Endothelial cell of umbilical vein (primary cell): ENCODE results near the gene TMEM74B. TPM values are rescaled to one million over a fixed set of nuclear protein-coding genes. Genes with fewer than 3 reads are reported as not detected.

ENCODE experiments used
- BruUV-seq: library from RNA; stranded (reverse); fragments of 400-500 nt; replicated peaks from 2 replicates; lab custom pipeline; 2021; lab: Mats Ljungman, UMichigan
- CTCF ChIA-PET: fragments of 300-600, 350-600 bp; sonication (Branson Sonifier 250); formaldehyde crosslinking; loops from one replicate; lab custom pipeline; 2021; ENCODE audit warnings: antibody characterized with exemption, inconsistent platforms; lab: Charles Lee
- POLR2A ChIA-PET: fragments of 300-600, 350-600 bp; sonication (Branson Sonifier 250); formaldehyde crosslinking; loops from one replicate; lab custom pipeline; 2021; ENCODE audit warnings: antibody characterized with exemption, inconsistent platforms; lab: Charles Lee
- DNase-seq: peaks from one replicate; pipeline ENCODE4 v3.0.0-alpha.2; 2011; ENCODE audit warnings: low read depth, low spot score
- FAIRE-seq: peaks from 2 replicates; lab custom pipeline; 2011; peaks lifted over from hg19 to GRCh38; lab: Jason Lieb, UNC
- H2AFZ ChIP-seq: 2 replicates; pipeline ENCODE4 v1.6.0; 2012; ENCODE audit warnings: low read depth, low read length, control low read depth, inconsistent platforms
- H3K27ac ChIP-seq: 2 replicates; pipeline ENCODE4 v1.5.1; 2011; ENCODE audit warnings: low read depth, mild to moderate bottlenecking, control low read depth, low read length, moderate library complexity; ENCODE audit not compliant: insufficient read depth
- H3K27me3 ChIP-seq, 2 experiments: 2 replicates each; pipeline versions ENCODE4 v1.6.0 to v1.6.1; 2011; ENCODE audit warnings: low read length in 2 of 2, mixed read lengths in 1 of 2; ENCODE audit not compliant: control insufficient read depth in 2 of 2, insufficient read depth in 2 of 2
- H3K36me3 ChIP-seq, 2 experiments: 2 replicates in 1 of 2; 3 replicates in 1 of 2; pipeline ENCODE4 v1.5.1; 2011; ENCODE audit warnings: low read length in 2 of 2, mild to moderate bottlenecking in 1 of 2, moderate library complexity in 1 of 2; ENCODE audit not compliant: control insufficient read depth in 2 of 2, insufficient read depth in 2 of 2; ENCODE audit errors: extremely low read depth in 1 of 2
- H3K4me1 ChIP-seq: 3 replicates; pipeline ENCODE4 v1.5.1; 2011; ENCODE audit warnings: mild to moderate bottlenecking, low read length; ENCODE audit not compliant: control insufficient read depth, insufficient read depth; ENCODE audit errors: extremely low read depth
- H3K4me2 ChIP-seq: 2 replicates; pipeline ENCODE4 v1.6.1; 2011; ENCODE audit warnings: low read length, control low read depth, mixed read lengths; ENCODE audit not compliant: insufficient read depth
- H3K4me3 ChIP-seq, 3 experiments: fragments of 200-600 bp in 1 of 3; sonication (generic), shearing (Covaris generic) in 1 of 3; replicated peaks in 1 of 3; 2 replicates each; pipeline ENCODE4 v1.5.1; 2011 to 2016; ENCODE audit warnings: control low read depth in 3 of 3, low read length in 3 of 3, mild to moderate bottlenecking in 2 of 3, inconsistent platforms in 1 of 3, low read depth in 1 of 3, moderate library complexity in 1 of 3; ENCODE audit not compliant: insufficient read depth in 1 of 3
- H3K79me2 ChIP-seq: 2 replicates; pipeline ENCODE4 v1.6.0; 2012; ENCODE audit warnings: low read length, inconsistent platforms; ENCODE audit not compliant: control insufficient read depth, insufficient read depth
- H3K9ac ChIP-seq: replicated peaks from 2 replicates; pipeline ENCODE3; 2011; ENCODE audit warnings: low read length, control low read depth; ENCODE audit not compliant: insufficient read depth; ENCODE audit errors: extremely low read depth
- H3K9me1 ChIP-seq: replicated peaks from 3 replicates; pipeline ENCODE4 v1.6.0; 2011; ENCODE audit warnings: mild to moderate bottlenecking, low read length; ENCODE audit not compliant: control insufficient read depth, insufficient read depth; ENCODE audit errors: extremely low read depth
- H3K9me3 ChIP-seq: replicated peaks from 2 replicates; pipeline ENCODE4 v1.5.1; 2012; ENCODE audit warnings: low read length, inconsistent platforms; ENCODE audit not compliant: control insufficient read depth, insufficient read depth
- H4K20me1 ChIP-seq: replicated peaks from 2 replicates; pipeline ENCODE3; 2011; ENCODE audit warnings: mild to moderate bottlenecking, low read length; ENCODE audit not compliant: control insufficient read depth, insufficient read depth; ENCODE audit errors: extremely low read depth
- CTCF ChIP-seq, 2 donors: IDR thresholded peaks; 1 replicate in 1 of 2; 2 replicates in 1 of 2; pipeline ENCODE4 v1.5.1; 2011; ENCODE audit warnings: low read length in 2 of 2, mild to moderate bottlenecking in 2 of 2, moderate library complexity in 2 of 2, control low read depth in 1 of 2, inconsistent platforms in 1 of 2, low read depth in 1 of 2; ENCODE audit not compliant: insufficient read depth in 1 of 2; ENCODE audit errors: extremely low read depth in 1 of 2
- EZH2 ChIP-seq: IDR thresholded peaks from 2 replicates; pipeline ENCODE4 v1.6.1; 2012; ENCODE audit warnings: borderline replicate concordance, low read depth, mild to moderate bottlenecking, moderate library complexity, low read length, inconsistent platforms; ENCODE audit not compliant: severe bottlenecking
- FOS ChIP-seq: IDR thresholded peaks from 2 replicates; pipeline ENCODE4 v1.6.1; 2011; ENCODE audit warnings: mild to moderate bottlenecking, low read length, moderate library complexity, borderline replicate concordance; ENCODE audit not compliant: insufficient read depth
- GATA2 ChIP-seq: IDR thresholded peaks from 2 replicates; pipeline ENCODE4 v1.7.0; 2011; ENCODE audit warnings: low read depth, mild to moderate bottlenecking, moderate library complexity, mixed read lengths, low read length; ENCODE audit not compliant: insufficient read length, insufficient read depth
- JUN ChIP-seq: IDR thresholded peaks from 2 replicates; pipeline ENCODE4 v1.6.1; 2011; ENCODE audit warnings: borderline replicate concordance, low read depth; ENCODE audit not compliant: insufficient read length, insufficient read depth
- MYC ChIP-seq: IDR thresholded peaks from one replicate; pipeline ENCODE4 v1.6.1; 2011; ENCODE audit warnings: mild to moderate bottlenecking, low read depth, low read length
- POLR2A ChIP-seq: IDR thresholded peaks from 2 replicates; pipeline ENCODE4 v1.6.1; 2012; ENCODE audit warnings: low read depth, mild to moderate bottlenecking, control low read depth, low read length
- POLR2AphosphoS5 ChIP-seq: IDR thresholded peaks from 2 replicates; pipeline ENCODE4 v1.6.1; 2012; ENCODE audit warnings: low read depth, mild to moderate bottlenecking, control low read depth, low read length, moderate library complexity; ENCODE audit not compliant: insufficient read depth
- dilution Hi-C: fragments of 300-500 bp; cut with MboI; formaldehyde crosslinking; loops from one replicate; pipeline ENCODE4 v1.15.0; 2019; ENCODE audit warnings: low sequenced_read_pairs; ENCODE audit not compliant: extremely low pct_ligation_motif_present
- intact Hi-C: fragments of 100-400 bp; cut with micrococcal nuclease; formaldehyde crosslinking; loops from one replicate; pipeline ENCODE4 v1.10.0; 2022
- polyA plus RNA-seq, 4 experiments: library from polyadenylated mRNA; depleted of rRNA in 3 of 4; stranded (reverse) in 3 of 4; unstranded in 1 of 4; fragments of >200 nt; gene quantifications; 2 replicates each; pipeline versions ENCODE4 v1.2.1 to v1.2.3, GENCODE V29; 2011 to 2012; ENCODE audit warnings: missing spikeins in 1 of 4
- total RNA-seq: library from RNA; stranded (reverse); gene quantifications from 2 replicates; pipeline ENCODE4 v1.2.3, GENCODE V29; 2021
- TF ChIP-seq, protein P1 (sequence below): IDR thresholded peaks from 2 replicates; pipeline ENCODE4 v1.6.1; 2011; ENCODE audit not compliant: insufficient read depth, insufficient read length

TMEM74B gene
- total and polyA plus RNA-seq, 2 donors (not counting 3 experiments of a cell fraction or from before 2014, with no cell fraction given): 0.26 to 1.1 TPM

- POLR2A ChIA-PET: no interaction called here
- intact Hi-C loops: no loop called here
- peaks cover 8 to 24% of the 10 kb centered on the region in 2 experiments for H3K36me3 ChIP-seq
Measured at GRCh38 chr20:1163105-1163504, 21.7 kb downstream of the TMEM74B start.

More at GRCh38 chr20:1163105-1163504, 21.7 kb downstream of the TMEM74B start:
- TF ChIP-seq EZH2 (no peak), JUN (no peak), POLR2A (no peak), CTCF (IDR thresholded peaks at IDR 0.05; ENCODE audit: extremely low read depth in 1 of 2, insufficient read depth in 1 of 2, low read depth in 1 of 2, low read length in 2 of 2) (no peak), GATA2 (no peak), FOS (no peak), MYC (no peak), POLR2AphosphoS5 (no peak)
- TF ChIP-seq, protein P1, sequence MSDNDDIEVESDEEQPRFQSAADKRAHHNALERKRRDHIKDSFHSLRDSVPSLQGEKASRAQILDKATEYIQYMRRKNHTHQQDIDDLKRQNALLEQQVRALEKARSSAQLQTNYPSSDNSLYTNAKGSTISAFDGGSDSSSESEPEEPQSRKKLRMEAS: no peak
- DNase-seq (no peak), FAIRE-seq (no peak)
- H3K9me1 ChIP-seq: no peaks in the 10 kb centered on the region
- H3K27ac ChIP-seq: no peak overlapping the region
- H3K4me1 ChIP-seq: peaks cover 17% of the 10 kb centered on the region
- no peak overlapping the region for H2AFZ ChIP-seq
- H3K27me3 ChIP-seq: no peaks in the 10 kb centered on the region
- no peaks in the 10 kb centered on the region for H3K9me3 ChIP-seq
- no peak overlapping the region for H3K4me3 ChIP-seq
- H3K79me2 ChIP-seq: no peaks in the 10 kb centered on the region
- H4K20me1 ChIP-seq: no peaks in the 10 kb centered on the region
- dilution Hi-C loops: no loop called here
- H3K9ac ChIP-seq: no peak overlapping the region
- CTCF ChIA-PET: interaction anchor here (0.8 to 0.9 kb wide), 2 partner anchors 9 to 303 kb away, joined by 3 read pairs; partner anchors contain the start of gene NSFL1C
- no TSS peak for BruUV-seq
- H3K4me2 ChIP-seq: no peak overlapping the region
